Peyer's patch (tissue), 4 donors: ENCODE data around the gene TMEM63A.

Experiments used
- CTCF ChIP-seq, 6 experiments: fragments of 450-650 bp in 4 of 6; fragments of 200-600 bp in 2 of 6; sonication (generic) in 1 of 6; IDR thresholded peaks; one replicate each; pipeline ENCODE4 v1.5.1; 2017 to 2019; ENCODE audit warnings: antibody characterized with exemption in 6 of 6, mild to moderate bottlenecking in 3 of 6, moderate library complexity in 1 of 6
- POLR2A ChIP-seq, 2 donors: fragments of 450-650 bp; IDR thresholded peaks; one replicate each; pipeline ENCODE4 v1.5.1; 2017; ENCODE audit warnings: antibody characterized with exemption in 2 of 2, mild to moderate bottlenecking in 2 of 2, moderate library complexity in 2 of 2

GRCh38 chr1:225887030-225887314, 4.8 kb upstream of the TMEM63A start:
- TF ChIP-seq POLR2A (IDR thresholded peaks at IDR 0.05): no peak
- no peak for TF ChIP-seq CTCF (IDR thresholded peaks at IDR 0.05)
